Gastrocnemius medialis (tissue), 4 donors: ENCODE results near the gene FAM111B.

Experiments used
- CTCF ChIP-seq, 5 experiments: fragments of 450-650 bp in 3 of 5; fragments of 200-600 bp in 2 of 5; sonication (generic) in 2 of 5; IDR thresholded peaks in 4 of 5; conservative IDR thresholded peaks in 1 of 5; 1 replicate in 4 of 5; 2 replicates in 1 of 5; pipeline ENCODE4 v1.5.1; 2016 to 2019; ENCODE audit warnings: antibody characterized with exemption in 5 of 5, mild to moderate bottlenecking in 3 of 5, moderate library complexity in 3 of 5
- POLR2A ChIP-seq, 2 donors: fragments of 450-650 bp; IDR thresholded peaks; one replicate each; pipeline ENCODE4 v1.6.1; 2017; ENCODE audit warnings: antibody characterized with exemption in 2 of 2, mild to moderate bottlenecking in 2 of 2, moderate library complexity in 2 of 2

GRCh38 chr11:59114344-59114743, 7.3 kb downstream of the FAM111B start:
- TF ChIP-seq CTCF (IDR thresholded peaks at IDR 0.05 in 4 of 5, conservative IDR thresholded peaks at IDR 0.05 in 1 of 5) (no peak), POLR2A (IDR thresholded peaks at IDR 0.05) (no peak)
